ENCODE measurements around the gene SRD5A3. TPM values are rescaled to one million over a fixed set of nuclear protein-coding genes. Genes with fewer than 3 reads are reported as not detected.

Gene SRD5A3
- total and polyA plus RNA-seq, 9 of the 15 experiments (the other 6 are each of a cell fraction or from before 2014, with no cell fraction given) = 2.5 to 37.0 (median 13.3) TPM

DNA sequence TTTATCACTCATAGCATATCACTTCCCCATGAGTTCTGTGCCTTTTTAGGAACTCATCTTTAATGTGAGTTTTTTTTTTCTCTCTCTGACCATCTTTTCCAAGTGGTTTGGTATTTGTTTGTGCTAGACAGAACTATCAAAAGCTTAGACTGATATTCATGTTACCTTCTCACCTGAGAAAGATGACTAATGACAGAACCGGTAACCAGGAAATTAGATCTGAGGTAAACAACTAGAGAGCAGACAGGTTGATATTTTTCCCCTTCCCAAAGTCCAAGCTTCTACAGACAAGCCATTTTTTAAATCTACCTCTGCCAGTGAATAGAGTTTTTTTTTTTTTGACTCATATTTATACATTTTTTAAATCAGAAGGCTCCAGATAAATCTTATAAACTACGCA lies 17.0 kb upstream of the SRD5A3 start:
- ATAC-seq (no peak), FAIRE-seq (no peak), DNase-seq (ENCODE audit: extremely low read depth in 1 of 4, low spot score in 3 of 4) (no peak)
- H3K27me3 ChIP-seq (ENCODE audit: control insufficient read depth in 2 of 2, insufficient read depth in 2 of 2, low read length in 2 of 2) = no peaks in the 10 kb centered on the region
- no peaks in the 10 kb centered on the region for H3K36me3 ChIP-seq (ENCODE audit: control insufficient read depth, insufficient read depth, low read length)
- WGBS (ENCODE audit: insufficient coverage, low coverage, missing lambda C conversion rate) = 81% methylated on average over 2 of the region's 2 CpGs
- H3K4me2 ChIP-seq (ENCODE audit: insufficient read depth, low read length) = no peak overlapping the region
- H3K9me3 ChIP-seq (replicated peaks; ENCODE audit: control insufficient read depth, insufficient read depth, low read depth, low read length) = no peaks in the 10 kb centered on the region
- no peaks in the 10 kb centered on the region for H4K20me1 ChIP-seq (replicated peaks; ENCODE audit: control insufficient read depth, insufficient read depth, low read length)
- H2AFZ ChIP-seq (ENCODE audit: low read depth, low read length) = no peak overlapping the region
- H3K4me1 ChIP-seq (replicated peaks in 1 of 2; ENCODE audit: control insufficient read depth in 2 of 2, insufficient read depth in 2 of 2, low read length in 2 of 2) = no peaks in the 10 kb centered on the region
- no TSS peak for BruUV-seq (replicated peaks)
- in situ Hi-C loops (cut with MboI) (no loop called here), intact Hi-C loops (cut with micrococcal nuclease) (no loop called here)
- H3K4me3 ChIP-seq = no peak overlapping the region
- H3K27ac ChIP-seq (ENCODE audit: extremely low read depth, low read depth, low read length) = no peak overlapping the region
- ChIA-PET CTCF (ENCODE audit: low intra/inter-chr PET ratio) (no interaction called here), POLR2A (no interaction called here)
- H3K79me2 ChIP-seq (ENCODE audit: control insufficient read depth, insufficient read depth, low read length) = no peaks in the 10 kb centered on the region
- no peak overlapping the region for H3K9ac ChIP-seq (ENCODE audit: insufficient read depth in 1 of 2, low read depth in 2 of 2, low read length in 2 of 2)
- H3K9me1 ChIP-seq (ENCODE audit: control insufficient read depth, insufficient read depth, low read length) = no peaks in the 10 kb centered on the region
- TF ChIP-seq ASH1L (IDR thresholded peaks at IDR 0.05; ENCODE audit: borderline replicate concordance, low read depth, partially characterized antibody) = no peak

GRCh38 chr4:55330241-55330640 lies 15.8 kb upstream of the SRD5A3 start:
- no TSS peak for BruUV-seq (replicated peaks)
- intact Hi-C loops (cut with micrococcal nuclease) = no loop called here
- ATAC-seq = no peak

More at GRCh38 chr4:55330241-55330640, 15.8 kb upstream of the SRD5A3 start:
- no peaks in the 10 kb centered on the region for H4K20me1 ChIP-seq (replicated peaks; ENCODE audit: control insufficient read depth, insufficient read depth, low read length)
- H3K79me2 ChIP-seq (ENCODE audit: control insufficient read depth, insufficient read depth, low read length) = no peaks in the 10 kb centered on the region
- no peak for DNase-seq (ENCODE audit: extremely low read depth in 1 of 4, low spot score in 3 of 4)
- no peaks in the 10 kb centered on the region for H3K27me3 ChIP-seq (ENCODE audit: control insufficient read depth in 2 of 2, insufficient read depth in 2 of 2, low read length in 2 of 2)
- no peaks in the 10 kb centered on the region for H3K9me3 ChIP-seq (replicated peaks; ENCODE audit: control insufficient read depth, insufficient read depth, low read depth, low read length)
- no peak for FAIRE-seq
- in situ Hi-C loops (cut with MboI) = loop anchor here (10.0 kb wide), 1 partner anchor 405 kb away; no protein-coding TSS in a partner anchor
- ChIA-PET CTCF (ENCODE audit: low intra/inter-chr PET ratio) (no interaction called here), POLR2A (no interaction called here)
- 17% methylated on average over 4 of the region's 4 CpGs for WGBS (ENCODE audit: insufficient coverage, low coverage, missing lambda C conversion rate)
- no peak overlapping the region for H3K4me3 ChIP-seq
- no peak overlapping the region for H2AFZ ChIP-seq (ENCODE audit: low read depth, low read length)
- no peaks in the 10 kb centered on the region for H3K9me1 ChIP-seq (ENCODE audit: control insufficient read depth, insufficient read depth, low read length)
- no peaks in the 10 kb centered on the region for H3K36me3 ChIP-seq (ENCODE audit: control insufficient read depth, insufficient read depth, low read length)
- H3K4me1 ChIP-seq (replicated peaks in 1 of 2; ENCODE audit: control insufficient read depth in 2 of 2, insufficient read depth in 2 of 2, low read length in 2 of 2) = no peaks in the 10 kb centered on the region
- no peak overlapping the region for H3K4me2 ChIP-seq (ENCODE audit: insufficient read depth, low read length)
- H3K27ac ChIP-seq (ENCODE audit: extremely low read depth, low read depth, low read length) = no peak overlapping the region
- TF ChIP-seq ZKSCAN3 (CRISPR knock-in tag; IDR thresholded peaks at IDR 0.05) (no peak), SPI1 (IDR thresholded peaks at IDR 0.05; ENCODE audit: borderline replicate concordance, low read depth, low read length) (peak; percentile 77; the same call in 1 of the 2 replicates), ZNF444 (CRISPR knock-in tag; IDR thresholded peaks at IDR 0.05) (no peak), CEBPB (tag; IDR thresholded peaks at IDR 0.05) (0 out of 2 replicates have a peak, but pooled peaks have one; percentile 18)
- no peak overlapping the region for H3K9ac ChIP-seq (ENCODE audit: insufficient read depth in 1 of 2, low read depth in 2 of 2, low read length in 2 of 2)
